ENCODE measurements around the gene PPP1R1B.
A peak's percentile ranks its signal among the peaks of the same experiment; 100 is the strongest.

Gene PPP1R1B

DNA sequence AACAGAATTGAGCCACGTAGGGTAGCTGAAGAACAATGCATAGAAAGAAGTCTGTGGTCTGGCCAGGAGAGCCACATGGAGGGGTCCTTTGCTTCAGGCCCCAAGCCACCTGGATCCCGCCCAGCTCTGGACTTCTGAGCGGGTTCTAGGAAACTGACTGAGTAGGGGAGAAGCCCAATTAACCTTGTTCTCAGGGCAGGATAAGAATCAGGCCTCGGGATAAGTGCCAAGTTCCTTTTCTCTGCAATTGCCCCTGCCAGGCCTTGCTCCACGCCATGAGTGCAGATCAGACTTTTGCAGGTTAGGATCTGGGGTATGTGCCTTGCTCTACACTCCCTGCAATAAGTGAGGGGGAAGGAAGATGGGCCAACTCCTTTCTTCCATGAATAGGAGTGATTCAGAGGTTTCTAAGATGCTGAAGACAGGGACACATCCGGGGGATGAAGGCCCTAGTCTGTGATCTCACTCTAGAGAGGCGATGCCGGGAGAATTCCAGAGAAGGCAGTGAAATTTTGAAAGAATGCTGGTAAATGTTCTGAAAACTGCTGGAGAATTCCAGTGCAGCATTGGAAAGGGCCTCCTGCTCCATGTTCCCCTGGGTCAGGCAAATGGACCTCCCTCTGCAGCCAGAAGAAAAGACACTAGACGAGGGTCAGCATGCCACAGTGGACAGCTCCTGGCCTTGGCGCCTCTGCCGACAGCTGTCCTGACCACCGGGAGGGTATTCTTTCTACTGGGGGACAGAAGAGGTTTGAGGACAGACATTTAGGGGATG lies 24.8 kb upstream of the PPP1R1B start:
- Histone ChIP-seq H3K27me3 (ENCODE audit: insufficient read depth, low read length) (peaks cover 100% of the 10 kb centered on the region), H3K4me3 (ENCODE audit: low read length) (no peak overlapping the region), H3K36me3 (ENCODE audit: insufficient read depth, low read depth, low read length) (no peaks in the 10 kb centered on the region), H3K9ac (ENCODE audit: low read depth, low read length) (no peak overlapping the region), H3K4me1 (ENCODE audit: insufficient read depth, low read length) (peaks cover 6% of the 10 kb centered on the region; the same call in 1 of the 2 replicates), H3K27ac (ENCODE audit: low read length) (no peak overlapping the region), H3K9me3 (ENCODE audit: insufficient read depth, low read depth, low read length) (peaks cover 11% of the 10 kb centered on the region; the same call in 1 of the 2 replicates)

DNA sequence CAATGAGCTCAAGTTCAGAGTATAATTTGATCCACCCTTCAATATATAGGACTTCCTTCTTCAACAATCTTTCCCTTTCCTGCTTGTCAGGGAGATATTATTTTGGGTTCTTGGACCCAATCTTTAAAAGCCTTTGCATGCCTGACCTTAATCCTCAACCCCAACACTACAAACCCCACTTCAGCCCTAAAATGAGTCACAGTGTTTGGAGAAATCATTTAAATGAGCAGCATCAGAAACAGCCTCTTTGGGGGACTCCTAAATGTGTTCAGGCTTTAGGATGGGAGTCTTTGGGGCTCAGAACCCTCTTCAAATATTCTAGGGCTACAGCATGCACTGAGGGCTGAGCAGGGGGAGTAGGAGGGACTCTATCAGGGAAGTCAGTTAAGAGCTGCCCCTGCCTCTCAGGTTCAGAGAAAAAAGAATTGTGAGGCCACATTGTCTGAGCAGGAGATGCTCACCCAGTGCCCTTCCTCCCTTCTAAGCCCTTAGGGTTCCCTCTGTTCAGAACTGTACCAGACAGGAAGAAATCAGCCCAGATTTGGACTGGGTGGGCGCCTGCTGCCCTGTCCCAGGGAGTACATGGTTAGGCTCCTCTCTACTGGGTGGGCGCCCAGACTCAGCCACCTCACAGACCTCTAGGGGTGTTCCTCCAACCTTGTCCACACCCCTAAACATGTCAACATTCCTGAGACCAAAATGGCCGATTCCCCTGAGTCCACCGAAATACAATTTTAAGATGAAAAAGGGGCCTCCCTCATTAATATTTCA lies 24.0 kb upstream of the PPP1R1B start:
- Histone ChIP-seq H3K27me3 (ENCODE audit: insufficient read depth, low read length) (peaks cover 100% of the 10 kb centered on the region), H3K4me1 (ENCODE audit: insufficient read depth, low read length) (peaks cover 10% of the 10 kb centered on the region; the same call in 1 of the 2 replicates)

DNA sequence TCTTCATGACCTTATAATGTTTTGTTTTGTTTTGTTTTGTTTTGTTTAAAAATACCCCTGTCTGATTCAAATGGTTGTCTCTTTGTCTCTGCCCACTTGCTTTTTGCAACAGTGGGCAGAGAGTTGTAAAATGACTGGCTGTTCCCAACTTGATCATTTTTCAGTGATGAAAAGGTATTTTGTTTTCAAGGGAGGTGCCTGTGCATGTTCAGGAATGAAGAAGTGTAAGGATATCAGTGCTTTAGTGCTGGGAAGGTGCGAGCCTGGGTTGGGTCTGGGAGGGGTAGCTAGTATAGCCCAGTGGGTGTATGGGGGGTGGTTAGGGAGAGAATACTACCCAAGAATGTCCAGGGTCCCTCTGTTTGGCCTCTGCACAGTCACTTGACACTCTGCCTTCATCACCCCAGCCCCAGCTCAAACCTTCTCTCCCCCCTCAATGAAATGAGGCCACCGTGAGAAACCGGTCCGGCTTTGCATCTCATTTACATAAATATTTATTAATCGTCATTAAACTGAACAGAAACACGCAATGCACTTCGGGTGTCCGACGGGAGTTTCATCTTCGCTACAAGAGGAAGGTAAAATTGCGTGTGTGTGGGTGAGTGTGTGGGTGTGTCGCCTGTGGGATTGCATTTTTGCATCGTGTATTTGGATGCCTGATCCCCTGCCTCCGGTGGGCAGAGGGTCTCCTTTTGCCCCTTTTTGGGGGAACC lies 23.3 kb upstream of the PPP1R1B start:
- Histone ChIP-seq H3K27me3 (ENCODE audit: insufficient read depth, low read length) (peaks cover 100% of the 10 kb centered on the region), H3K9ac (ENCODE audit: low read depth, low read length) (no peak overlapping the region), H3K27ac (ENCODE audit: low read length) (no peak overlapping the region), H3K36me3 (ENCODE audit: insufficient read depth, low read depth, low read length) (no peaks in the 10 kb centered on the region), H3K4me1 (ENCODE audit: insufficient read depth, low read length) (peaks cover 10% of the 10 kb centered on the region; the same call in 1 of the 2 replicates), H3K4me3 (ENCODE audit: low read length) (peak overlapping the region; percentile 31), H3K9me3 (ENCODE audit: insufficient read depth, low read depth, low read length) (peaks cover 4% of the 10 kb centered on the region; the same call in 1 of the 2 replicates)

More for the DNA sequence above, 24.0 kb upstream of the PPP1R1B start:
- H3K36me3 ChIP-seq (ENCODE audit: insufficient read depth, low read depth, low read length): no peaks in the 10 kb centered on the region
- no peak overlapping the region for H3K4me3 ChIP-seq (ENCODE audit: low read length)
- H3K9ac ChIP-seq (ENCODE audit: low read depth, low read length): no peak overlapping the region
- no peak overlapping the region for H3K27ac ChIP-seq (ENCODE audit: low read length)
- peaks cover 11% of the 10 kb centered on the region; the same call in 1 of the 2 replicates for H3K9me3 ChIP-seq (ENCODE audit: insufficient read depth, low read depth, low read length)

DNA sequence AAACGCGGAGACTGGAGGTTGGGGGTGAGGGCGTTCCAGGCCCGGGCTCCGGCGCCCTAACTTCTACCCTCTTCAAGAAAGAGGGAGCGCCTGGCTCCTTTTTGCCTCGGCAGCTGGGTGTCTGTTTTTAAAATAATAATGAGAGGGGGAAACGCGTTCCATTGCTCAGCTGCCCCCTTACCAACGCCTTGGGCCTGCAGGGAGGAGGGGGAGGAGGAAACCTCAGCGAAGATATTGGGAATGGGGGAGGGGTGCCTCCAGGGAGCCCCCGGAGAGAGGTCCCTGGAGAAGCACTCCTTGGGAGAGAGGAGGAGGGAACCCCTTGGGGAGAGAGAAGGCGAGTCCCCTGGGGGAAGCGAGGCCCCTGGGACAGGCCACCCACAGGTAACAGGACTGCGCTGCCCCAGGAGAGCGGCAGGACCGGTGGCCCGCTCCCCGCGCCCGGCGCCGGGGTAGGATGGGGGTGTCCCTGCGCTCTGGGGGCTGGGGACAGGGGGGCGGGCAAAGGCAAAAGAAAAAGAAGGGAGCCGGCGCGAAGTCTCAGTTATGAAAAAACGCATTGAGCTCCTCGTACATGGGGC lies 21.8 kb upstream of the PPP1R1B start:
- H3K4me3 ChIP-seq (ENCODE audit: low read length): no peak overlapping the region
- no peaks in the 10 kb centered on the region for H3K36me3 ChIP-seq (ENCODE audit: insufficient read depth, low read depth, low read length)
- H3K27me3 ChIP-seq (ENCODE audit: insufficient read depth, low read length): peaks cover 100% of the 10 kb centered on the region
- H3K27ac ChIP-seq (ENCODE audit: low read length): no peak overlapping the region
- H3K9me3 ChIP-seq (ENCODE audit: insufficient read depth, low read depth, low read length): no peaks in the 10 kb centered on the region; the same call in 1 of the 2 replicates
- no peak overlapping the region for H3K9ac ChIP-seq (ENCODE audit: low read depth, low read length)
- H3K4me1 ChIP-seq (ENCODE audit: insufficient read depth, low read length): peaks cover 10% of the 10 kb centered on the region; the same call in 1 of the 2 replicates

DNA sequence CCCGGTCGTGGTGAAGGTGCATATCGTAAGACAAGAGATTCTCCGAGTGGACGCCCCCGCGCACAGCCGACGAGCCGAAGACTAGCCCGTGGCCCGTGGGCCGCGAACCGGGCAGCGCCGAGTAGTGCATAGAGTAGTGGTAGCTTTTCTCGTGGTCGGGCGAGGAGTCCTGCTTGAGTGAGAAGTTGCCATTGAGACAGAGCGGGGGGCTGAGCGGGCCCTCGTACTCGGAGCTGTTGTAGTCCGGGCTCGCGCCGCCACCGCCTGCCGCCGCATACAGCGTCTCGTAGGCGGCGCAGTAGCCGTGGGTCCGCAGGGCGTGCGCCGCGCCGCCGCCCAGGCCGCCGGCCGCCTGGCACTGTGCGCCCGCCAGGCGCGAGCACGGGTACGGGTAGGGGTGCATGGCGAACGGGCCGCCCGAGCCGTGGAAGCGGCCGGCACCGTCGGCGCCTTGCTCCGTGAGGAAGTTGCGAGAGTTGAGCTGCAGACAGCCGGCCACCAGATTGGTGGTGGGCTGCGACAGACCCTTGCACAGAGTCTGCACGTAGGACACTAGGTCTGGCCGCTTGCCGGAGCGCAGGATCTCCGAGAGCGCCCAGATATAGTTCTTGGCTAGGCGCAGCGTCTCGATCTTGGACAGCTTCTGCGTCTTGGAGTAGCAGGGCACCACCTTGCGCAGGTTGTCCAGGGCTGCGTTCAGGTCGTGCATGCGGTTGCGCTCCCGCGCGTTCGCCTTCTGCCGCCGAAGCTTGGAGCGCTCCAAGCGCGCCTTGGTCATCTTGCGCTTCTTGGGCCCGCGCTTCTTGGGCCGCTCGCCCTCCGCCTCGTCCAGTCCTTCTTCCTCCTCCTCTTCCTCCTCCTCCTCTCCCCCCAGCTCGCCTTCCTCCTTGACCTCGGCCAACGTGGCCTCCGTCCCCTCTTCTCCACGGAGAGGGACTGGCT lies 21.0 kb upstream of the PPP1R1B start:
- Histone ChIP-seq H3K27ac (ENCODE audit: low read length) (no peak overlapping the region), H3K9me3 (ENCODE audit: insufficient read depth, low read depth, low read length) (no peaks in the 10 kb centered on the region), H3K4me3 (ENCODE audit: low read length) (peak overlapping the region; percentile 60; the same call in 1 of the 2 replicates), H3K9ac (ENCODE audit: low read depth, low read length) (no peak overlapping the region), H3K4me1 (ENCODE audit: insufficient read depth, low read length) (peaks cover 10% of the 10 kb centered on the region; the same call in 1 of the 2 replicates), H3K27me3 (ENCODE audit: insufficient read depth, low read length) (peaks cover 100% of the 10 kb centered on the region), H3K36me3 (ENCODE audit: insufficient read depth, low read depth, low read length) (no peaks in the 10 kb centered on the region)

DNA sequence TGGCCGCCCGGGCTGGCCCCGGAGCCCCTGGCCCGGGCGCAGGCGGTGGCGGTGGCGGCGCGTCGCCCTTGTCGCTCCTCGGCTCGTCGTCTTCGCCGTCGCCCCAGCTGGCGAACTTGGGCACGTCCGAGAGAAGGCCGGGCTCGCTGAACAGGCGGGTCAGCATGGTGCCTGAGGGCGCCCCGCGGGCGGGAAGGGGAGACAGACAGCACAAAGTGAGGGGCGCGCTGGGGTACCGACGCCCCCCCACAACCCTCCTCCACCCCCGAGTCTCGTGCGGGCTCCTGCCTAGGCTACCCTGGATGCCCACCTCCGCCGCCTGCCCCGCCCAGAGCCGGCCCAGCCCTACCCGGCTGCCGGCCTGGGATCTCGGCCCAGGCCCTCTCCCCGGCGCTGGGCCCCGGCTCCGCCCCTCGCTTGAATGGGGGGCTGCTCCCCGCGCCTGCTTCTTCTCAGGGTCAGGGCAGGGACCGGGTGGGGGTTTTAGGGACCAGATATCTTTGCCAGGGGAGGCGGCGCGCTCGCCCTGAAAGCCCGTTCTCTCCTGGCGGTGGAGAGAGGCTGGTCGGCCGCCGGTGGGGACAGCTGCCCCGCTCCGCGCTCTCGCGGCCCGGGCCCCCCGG lies 20.2 kb upstream of the PPP1R1B start:
- Histone ChIP-seq H3K4me3 (ENCODE audit: low read length) (peak overlapping the region; percentile 60; the same call in 1 of the 2 replicates), H3K36me3 (ENCODE audit: insufficient read depth, low read depth, low read length) (no peaks in the 10 kb centered on the region), H3K9me3 (ENCODE audit: insufficient read depth, low read depth, low read length) (no peaks in the 10 kb centered on the region), H3K27ac (ENCODE audit: low read length) (no peak overlapping the region), H3K4me1 (ENCODE audit: insufficient read depth, low read length) (peaks cover 10% of the 10 kb centered on the region; the same call in 1 of the 2 replicates), H3K9ac (ENCODE audit: low read depth, low read length) (no peak overlapping the region), H3K27me3 (ENCODE audit: insufficient read depth, low read length) (peaks cover 100% of the 10 kb centered on the region)

DNA sequence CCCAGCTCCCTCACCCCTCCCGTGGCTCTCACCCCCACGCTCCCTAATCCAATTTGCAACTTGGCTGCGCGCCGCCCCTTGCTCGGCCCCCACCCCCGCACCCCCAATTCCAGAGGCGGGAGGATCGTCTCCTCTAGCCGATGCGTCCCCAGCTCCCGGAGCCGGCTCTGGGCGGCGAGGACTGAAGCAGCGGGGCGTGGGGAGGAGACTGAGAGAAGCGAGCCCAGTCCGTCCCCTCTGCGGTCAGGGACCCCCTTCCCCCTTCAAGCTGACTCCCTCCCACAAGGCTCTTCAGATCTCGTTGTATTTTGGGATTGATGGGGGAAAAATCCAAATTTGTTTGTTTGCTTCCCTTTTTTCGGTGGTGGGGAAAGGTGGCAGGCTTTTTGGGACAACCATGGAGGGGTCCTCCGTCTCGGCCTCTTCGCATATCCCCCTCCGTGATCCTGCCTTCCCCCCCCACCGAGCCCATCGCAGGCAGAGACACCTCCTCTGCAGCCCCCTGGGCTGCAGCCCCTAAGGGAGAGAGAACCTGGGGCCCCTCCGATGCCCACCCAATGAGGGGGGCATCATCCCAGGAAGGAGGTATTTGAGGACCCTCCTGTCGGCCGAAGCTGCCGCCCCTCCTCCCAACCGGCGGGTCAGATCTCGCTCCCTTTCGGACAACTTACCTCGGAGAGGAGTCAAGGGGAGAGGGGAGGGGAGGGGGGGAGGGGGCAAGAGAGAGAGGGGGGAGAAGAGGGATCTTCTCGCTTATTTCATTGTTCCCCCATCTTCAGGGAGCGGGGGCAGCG lies 19.5 kb upstream of the PPP1R1B start:
- Histone ChIP-seq H3K4me3 (ENCODE audit: low read length) (peak overlapping the region; percentile 60; the same call in 1 of the 2 replicates), H3K27me3 (ENCODE audit: insufficient read depth, low read length) (peaks cover 100% of the 10 kb centered on the region), H3K4me1 (ENCODE audit: insufficient read depth, low read length) (peaks cover 10% of the 10 kb centered on the region; the same call in 1 of the 2 replicates), H3K27ac (ENCODE audit: low read length) (no peak overlapping the region), H3K9ac (ENCODE audit: low read depth, low read length) (no peak overlapping the region), H3K36me3 (ENCODE audit: insufficient read depth, low read depth, low read length) (no peaks in the 10 kb centered on the region), H3K9me3 (ENCODE audit: insufficient read depth, low read depth, low read length) (no peaks in the 10 kb centered on the region)

DNA sequence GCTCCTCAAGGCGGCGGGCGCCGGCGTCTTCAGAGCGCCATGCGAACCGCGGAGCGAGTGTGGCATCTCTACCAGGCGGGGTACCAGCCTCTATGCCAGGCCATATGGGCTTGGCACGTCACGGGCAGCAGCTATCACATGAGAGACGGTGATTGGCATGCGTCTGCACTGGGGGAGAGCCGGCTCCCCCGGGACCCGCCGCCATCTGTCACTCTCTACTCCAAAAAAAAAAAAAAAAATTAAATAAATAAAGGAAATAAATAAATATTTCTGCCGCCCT lies 19.0 kb upstream of the PPP1R1B start, which contains the start of gene NEUROD2:
Gene NEUROD2, minus strand, starts transcription at position 70 of the 280 bp plus-strand sequence. CDS start 1,321 bp downstream, outside the sequence.
- peaks cover 100% of the 10 kb centered on the region for H3K27me3 ChIP-seq (ENCODE audit: insufficient read depth, low read length)

DNA sequence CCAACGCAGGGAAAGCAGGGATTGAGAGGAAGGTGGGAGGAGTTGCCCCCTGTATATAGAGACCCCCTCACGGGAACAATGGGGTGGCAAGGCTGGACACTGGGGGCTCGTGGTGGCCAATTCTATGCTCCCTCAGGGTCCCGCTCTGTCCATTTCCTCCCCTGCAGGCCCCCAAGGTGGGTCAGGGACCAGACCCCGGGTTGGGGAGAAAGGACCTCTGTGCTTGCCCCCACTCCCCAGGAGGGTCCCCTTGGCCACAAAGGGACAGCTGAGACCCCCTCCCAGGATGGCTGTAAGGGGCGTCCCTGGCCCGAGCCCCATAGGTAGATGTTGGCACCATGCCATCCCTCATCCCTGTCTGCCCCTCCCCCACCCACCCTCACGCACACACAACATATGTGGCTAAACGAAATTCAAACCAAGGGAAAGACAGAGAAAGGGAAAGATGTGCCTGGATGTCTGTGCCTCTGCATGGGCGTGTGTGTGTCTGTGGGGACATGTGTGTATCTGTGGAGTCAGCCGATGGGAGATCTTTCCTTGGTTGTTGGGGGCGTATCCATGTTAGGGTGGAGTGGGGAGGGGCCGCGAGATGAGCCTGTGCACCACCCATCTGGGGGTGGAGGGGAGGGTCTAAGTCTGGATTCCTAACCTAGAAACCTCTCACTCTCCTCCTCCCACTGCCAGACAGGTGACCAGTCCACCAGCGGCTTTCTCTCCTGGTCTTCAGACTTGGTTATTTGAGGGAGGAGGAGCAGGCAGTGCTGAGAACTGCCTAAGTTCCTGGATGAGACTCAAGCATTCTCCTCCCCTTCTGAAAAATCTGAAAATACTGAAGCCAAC lies 18.4 kb upstream of the PPP1R1B start:
- Histone ChIP-seq H3K4me3 (ENCODE audit: low read length) (no peak overlapping the region), H3K27ac (ENCODE audit: low read length) (no peak overlapping the region), H3K9me3 (ENCODE audit: insufficient read depth, low read depth, low read length) (no peaks in the 10 kb centered on the region), H3K9ac (ENCODE audit: low read depth, low read length) (no peak overlapping the region), H3K4me1 (ENCODE audit: insufficient read depth, low read length) (peaks cover 7% of the 10 kb centered on the region; the same call in 1 of the 2 replicates), H3K36me3 (ENCODE audit: insufficient read depth, low read depth, low read length) (no peaks in the 10 kb centered on the region), H3K27me3 (ENCODE audit: insufficient read depth, low read length) (peaks cover 100% of the 10 kb centered on the region)

More for the DNA sequence above, 19.0 kb upstream of the PPP1R1B start, which contains the start of gene NEUROD2:
- Histone ChIP-seq H3K4me1 (ENCODE audit: insufficient read depth, low read length) (peaks cover 10% of the 10 kb centered on the region; the same call in 1 of the 2 replicates), H3K9ac (ENCODE audit: low read depth, low read length) (no peak within 1 kb of the TSS), H3K9me3 (ENCODE audit: insufficient read depth, low read depth, low read length) (no peaks in the 10 kb centered on the region), H3K36me3 (ENCODE audit: insufficient read depth, low read depth, low read length) (no peaks in the 10 kb centered on the region), H3K27ac (ENCODE audit: low read length) (no peak within 1 kb of the TSS), H3K4me3 (ENCODE audit: low read length) (peak within 1 kb of the TSS; percentile 60; the same call in 1 of the 2 replicates)

Data from iPS-20b (cell line).